ENCODE measurements around the gene BCAT1.

Gene BCAT1

DNA sequence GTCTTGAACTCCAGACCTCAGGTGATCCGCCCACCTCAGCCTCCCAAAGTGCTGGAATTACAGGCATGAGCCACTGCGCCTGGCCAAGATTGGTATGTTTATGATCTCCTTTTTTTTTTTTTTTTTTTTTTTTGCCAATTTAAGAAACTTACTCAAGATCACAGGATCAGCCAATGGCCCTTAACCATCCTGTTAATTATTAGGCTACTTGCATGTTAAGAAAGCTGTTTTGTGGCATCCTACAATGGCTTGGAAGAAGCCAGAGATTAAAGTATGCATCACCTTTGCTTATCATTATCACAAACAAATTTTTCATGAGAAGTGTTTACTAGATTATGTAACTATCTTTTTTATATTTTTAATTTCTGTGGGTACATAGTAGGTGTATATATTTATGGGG, 140.2 kb downstream of the BCAT1 start:
- H3K4me3 ChIP-seq (ENCODE audit: low read length), result no peak overlapping the region
- DNase-seq (ENCODE audit: low read depth), result no peak
- TF ChIP-seq, protein P1, sequence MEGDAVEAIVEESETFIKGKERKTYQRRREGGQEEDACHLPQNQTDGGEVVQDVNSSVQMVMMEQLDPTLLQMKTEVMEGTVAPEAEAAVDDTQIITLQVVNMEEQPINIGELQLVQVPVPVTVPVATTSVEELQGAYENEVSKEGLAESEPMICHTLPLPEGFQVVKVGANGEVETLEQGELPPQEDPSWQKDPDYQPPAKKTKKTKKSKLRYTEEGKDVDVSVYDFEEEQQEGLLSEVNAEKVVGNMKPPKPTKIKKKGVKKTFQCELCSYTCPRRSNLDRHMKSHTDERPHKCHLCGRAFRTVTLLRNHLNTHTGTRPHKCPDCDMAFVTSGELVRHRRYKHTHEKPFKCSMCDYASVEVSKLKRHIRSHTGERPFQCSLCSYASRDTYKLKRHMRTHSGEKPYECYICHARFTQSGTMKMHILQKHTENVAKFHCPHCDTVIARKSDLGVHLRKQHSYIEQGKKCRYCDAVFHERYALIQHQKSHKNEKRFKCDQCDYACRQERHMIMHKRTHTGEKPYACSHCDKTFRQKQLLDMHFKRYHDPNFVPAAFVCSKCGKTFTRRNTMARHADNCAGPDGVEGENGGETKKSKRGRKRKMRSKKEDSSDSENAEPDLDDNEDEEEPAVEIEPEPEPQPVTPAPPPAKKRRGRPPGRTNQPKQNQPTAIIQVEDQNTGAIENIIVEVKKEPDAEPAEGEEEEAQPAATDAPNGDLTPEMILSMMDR (conservative IDR thresholded peaks at IDR 0.05; ENCODE audit: low read length), result no peak

DNA sequence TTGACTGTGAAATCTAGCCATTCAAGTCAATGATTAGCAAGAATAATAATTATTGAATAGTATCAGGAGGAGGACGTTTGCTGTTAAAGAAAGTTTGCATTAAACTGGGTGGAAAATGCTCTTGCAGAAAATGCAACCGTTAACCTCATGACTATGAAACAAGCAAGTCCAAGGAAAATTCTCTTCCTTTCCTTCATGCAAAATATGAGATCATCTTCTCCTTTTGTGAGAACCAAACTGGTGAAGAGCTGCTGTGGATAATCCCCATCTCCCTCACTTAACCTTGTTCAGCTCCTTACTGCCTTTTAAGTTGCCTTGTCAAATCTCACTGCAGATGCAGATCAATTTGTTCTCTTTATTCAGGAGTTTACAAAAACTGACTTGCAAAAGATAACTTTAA, 142.5 kb downstream of the BCAT1 start:
- TF ChIP-seq, protein P1 (conservative IDR thresholded peaks at IDR 0.05; ENCODE audit: low read length), result no peak
- no peak for DNase-seq (ENCODE audit: low read depth)
- H3K4me3 ChIP-seq (ENCODE audit: low read length), result no peak overlapping the region

DNA sequence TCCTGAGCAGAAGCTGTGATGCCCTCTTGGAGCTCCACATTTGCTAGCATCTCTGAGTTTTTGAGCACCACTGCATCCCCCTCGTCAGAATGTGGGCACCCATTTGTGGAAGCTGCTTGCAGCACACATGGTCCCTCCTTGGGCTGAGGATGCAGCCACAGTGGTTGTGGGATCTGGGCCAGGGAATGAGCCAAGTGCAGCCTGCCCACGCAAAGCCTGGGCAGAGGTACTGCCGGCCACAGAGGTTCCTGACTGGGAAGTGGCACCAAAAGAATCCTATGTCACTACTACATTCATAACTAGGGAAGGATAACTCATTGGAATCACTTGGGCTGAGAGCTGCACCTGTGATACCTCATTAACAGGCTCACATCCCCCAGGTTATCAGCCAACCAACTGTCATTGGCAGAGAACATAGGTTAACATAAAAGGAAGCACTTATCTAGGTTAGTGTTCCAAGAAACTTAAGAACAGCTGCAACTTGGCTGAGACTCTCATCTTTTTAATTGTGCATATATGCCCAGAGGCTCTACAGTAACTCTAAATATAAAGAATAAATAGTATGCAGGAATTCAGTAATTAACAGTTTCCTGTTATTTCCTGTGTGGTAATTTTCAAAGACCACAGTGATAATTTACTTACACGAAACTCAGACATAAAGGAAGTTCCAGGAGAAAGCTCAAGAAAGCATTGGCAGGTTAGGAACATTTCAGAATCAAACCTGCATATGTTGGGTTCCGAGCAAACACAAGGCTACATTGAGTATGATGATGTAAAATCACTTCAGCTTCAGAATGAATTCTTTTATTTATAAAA, 145.3 kb downstream of the BCAT1 start:
- no peak for DNase-seq (ENCODE audit: low read depth)
- no peak overlapping the region for H3K4me3 ChIP-seq (ENCODE audit: low read length)
- TF ChIP-seq, protein P1 (conservative IDR thresholded peaks at IDR 0.05; ENCODE audit: low read length), result no peak

DNA sequence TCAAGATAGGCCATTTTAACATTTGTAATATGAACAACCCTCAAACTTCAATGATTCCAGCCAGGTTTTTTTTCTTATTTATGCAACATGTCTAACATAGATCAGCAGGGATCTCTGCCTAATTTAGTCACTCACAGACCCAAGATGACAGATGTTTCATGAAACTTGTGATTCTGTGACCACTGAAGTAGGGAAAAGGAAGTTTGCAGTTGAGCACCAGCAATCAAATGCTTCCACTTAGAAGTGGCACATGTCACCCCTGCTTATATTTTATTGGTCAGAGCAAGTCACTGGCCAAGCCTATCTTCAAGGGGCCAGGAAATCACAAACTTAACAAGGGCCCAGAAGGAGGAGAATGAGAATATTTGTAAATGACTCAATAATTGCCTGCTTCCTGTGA, 150.6 kb downstream of the BCAT1 start:
- DNase-seq (ENCODE audit: low read depth), result no peak
- TF ChIP-seq, protein P1 (conservative IDR thresholded peaks at IDR 0.05; ENCODE audit: low read length), result no peak
- no peak overlapping the region for H3K4me3 ChIP-seq (ENCODE audit: low read length)

DNA sequence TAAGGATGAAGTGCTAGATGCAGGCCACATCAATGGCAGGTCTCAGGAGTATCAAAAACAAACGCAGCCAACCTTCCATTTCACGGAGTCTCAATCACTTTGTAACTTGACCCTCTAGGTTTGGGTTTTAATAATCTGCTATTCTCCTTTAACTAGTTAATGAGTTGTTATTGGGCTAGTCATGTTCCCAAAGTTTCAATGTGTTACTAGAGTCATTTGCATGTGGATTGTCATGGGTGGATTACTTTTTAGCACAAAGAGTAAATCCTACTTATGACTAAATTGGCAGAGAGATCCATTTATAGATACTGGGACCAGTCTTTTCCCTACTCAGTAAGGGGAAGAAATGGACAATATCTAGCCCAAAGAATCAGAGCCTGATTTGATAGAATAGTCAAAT, 151.0 kb downstream of the BCAT1 start:
- no peak overlapping the region for H3K4me3 ChIP-seq (ENCODE audit: low read length)
- TF ChIP-seq, protein P1 (conservative IDR thresholded peaks at IDR 0.05; ENCODE audit: low read length), result no peak
- no peak for DNase-seq (ENCODE audit: low read depth)

DNA sequence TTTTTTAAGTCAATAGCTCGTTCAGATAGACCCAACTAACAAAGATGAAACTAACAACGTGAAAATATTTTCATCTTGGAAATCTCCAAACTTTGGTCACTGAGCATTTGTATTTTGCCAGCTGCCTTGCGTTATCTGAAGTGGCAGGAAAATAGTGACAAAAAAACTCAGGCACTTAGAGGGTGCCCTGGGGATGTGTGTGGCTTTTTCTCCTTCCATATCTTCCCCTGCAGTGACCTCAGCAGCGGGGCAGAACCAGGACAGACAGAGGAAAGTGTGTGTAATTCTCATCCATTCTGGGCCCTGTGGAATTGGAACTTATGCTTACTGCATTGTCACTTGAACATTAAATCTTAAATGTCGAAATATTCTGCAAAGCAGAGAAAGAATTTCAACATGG, 152.0 kb downstream of the BCAT1 start:
- TF ChIP-seq, protein P1 (conservative IDR thresholded peaks at IDR 0.05; ENCODE audit: low read length), result no peak
- no peak overlapping the region for H3K4me3 ChIP-seq (ENCODE audit: low read length)
- DNase-seq (ENCODE audit: low read depth), result no peak

DNA sequence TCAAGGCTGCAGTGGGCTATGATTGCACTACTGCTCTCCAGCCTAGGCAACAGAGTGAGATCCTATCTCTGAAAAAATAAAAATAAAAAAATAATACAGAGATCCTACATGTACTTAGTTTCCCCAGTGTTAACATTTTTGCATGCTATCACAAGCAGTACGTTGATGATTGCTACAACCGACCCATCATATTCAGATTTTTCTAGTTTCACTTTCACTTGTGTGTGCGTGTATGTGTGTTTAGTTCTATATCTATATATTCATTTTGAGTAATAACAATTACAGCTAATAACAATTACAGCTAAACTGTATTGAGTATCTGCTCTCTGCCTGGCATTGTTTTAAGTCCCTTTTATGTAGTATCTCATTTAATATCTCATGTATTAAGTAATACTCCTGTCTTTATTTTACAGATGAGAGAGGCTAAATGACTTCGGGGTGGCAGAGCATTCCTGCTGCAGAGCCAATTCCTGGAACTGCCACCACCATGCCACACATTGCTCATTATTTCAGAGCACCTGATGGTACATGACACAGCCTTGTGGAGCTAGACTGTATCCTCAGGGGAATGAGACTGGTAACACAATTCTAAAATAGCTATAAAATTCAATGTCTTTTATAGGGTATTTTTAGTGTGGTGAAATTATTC, 153.1 kb downstream of the BCAT1 start:
- H3K4me3 ChIP-seq (ENCODE audit: low read length), result no peak overlapping the region
- no peak for DNase-seq (ENCODE audit: low read depth)
- TF ChIP-seq, protein P1 (conservative IDR thresholded peaks at IDR 0.05; ENCODE audit: low read length), result no peak
